GM04503 (cell line): Measurements from ENCODE around the gene LRRC4B.
"Not testable (repeated sequence)": the region's sequence is repeated elsewhere in the genome, so short reads cannot be mapped to it uniquely, and the experiment has no call there.

Experiments used
- DNase-seq: peaks from one replicate; pipeline ENCODE4 v3.0.0-alpha.2; 2012; ENCODE audit warnings: low read depth

The LRRC4B gene

DNA sequence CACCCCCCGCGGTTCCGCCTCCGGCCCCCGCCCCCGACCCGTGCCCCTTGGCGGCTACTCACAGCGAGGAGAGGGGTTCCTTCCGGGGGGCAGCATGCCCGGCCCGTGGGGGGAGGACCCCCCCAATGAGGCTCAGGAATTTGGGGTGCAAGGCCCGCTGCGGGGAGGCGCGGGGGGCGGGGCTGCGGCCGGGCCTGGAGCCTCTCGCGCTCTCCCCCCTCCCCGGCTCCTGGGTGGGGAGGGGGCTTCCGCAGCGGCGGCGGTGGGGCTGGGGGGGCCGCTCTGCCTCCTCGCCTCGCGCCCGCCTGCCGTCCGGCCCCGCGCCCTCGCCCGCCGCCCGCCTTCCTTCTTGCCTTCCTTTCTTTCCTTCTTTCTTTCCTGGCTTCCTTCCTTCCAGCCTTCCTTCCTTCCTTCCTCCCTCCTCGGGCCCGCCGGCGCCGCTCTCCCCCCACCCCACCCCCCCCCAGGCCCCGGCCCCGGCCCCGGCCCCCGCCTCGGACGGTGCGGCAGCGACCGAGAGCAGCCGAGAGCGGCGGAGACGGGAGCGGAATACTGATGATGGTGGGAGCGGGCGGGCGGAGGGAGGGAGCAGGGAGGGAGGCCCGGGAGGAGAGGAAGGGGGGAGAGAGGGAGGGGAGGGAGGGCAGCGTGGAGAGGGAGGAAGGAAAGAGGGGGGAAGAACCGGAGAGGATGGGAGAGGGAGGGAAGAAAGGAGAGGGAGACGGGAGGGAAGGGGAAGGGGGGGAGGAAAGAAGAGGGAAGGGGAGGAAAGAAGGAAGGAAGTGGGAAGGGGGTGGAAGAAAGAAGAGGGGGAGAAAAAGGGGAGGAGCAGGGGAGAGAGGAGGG lies at the start of gene LRRC4B:
LRRC4B (minus strand) TSS at position 554 of the 846 bp plus-strand sequence. CDS start 19,597 bp downstream, outside the sequence.
- no peak for DNase-seq

DNA sequence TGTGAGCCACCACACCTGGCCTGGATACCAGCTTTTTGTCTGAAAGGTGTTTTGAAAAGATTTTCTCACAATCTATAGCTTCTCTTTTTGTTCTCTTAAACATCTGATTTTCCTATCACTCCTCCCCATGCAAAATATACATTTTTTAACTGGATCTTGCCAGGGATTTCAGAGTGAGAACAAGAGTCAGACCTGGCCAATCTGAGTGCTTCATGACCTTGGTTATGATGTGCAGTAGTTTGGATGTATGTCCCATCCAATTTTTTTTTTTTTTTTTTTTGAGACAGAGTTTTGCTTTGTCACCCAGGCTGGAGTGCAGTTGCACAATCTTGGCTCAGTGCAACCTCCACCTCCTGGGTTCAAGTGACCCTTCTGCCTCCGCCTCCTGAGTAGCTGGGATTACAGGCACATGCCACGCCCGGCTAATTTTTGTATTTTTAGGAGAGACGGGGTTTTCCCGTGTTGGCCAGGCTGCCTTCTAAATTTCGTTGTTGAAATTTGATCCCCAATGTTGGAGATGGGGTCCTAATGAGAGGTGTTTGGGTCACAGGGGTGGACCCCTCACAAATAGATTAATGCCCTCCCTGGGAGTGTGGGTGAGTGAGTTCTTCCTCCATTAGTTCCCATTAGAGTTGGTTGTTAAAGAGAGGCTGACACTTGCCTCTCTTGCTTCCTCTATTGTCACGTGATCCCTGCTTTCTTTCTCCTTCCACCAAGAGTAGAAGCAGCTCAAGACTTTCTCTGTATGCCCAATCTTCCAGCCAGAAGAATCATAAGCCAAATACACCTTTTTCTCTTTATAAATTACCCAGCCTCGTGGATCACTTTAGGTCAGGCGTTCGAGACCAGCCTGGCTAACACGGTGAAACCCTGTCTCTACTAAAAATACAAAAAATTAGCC lies 44.5 kb upstream of the LRRC4B start:
- not testable (repeated sequence) for DNase-seq

DNA sequence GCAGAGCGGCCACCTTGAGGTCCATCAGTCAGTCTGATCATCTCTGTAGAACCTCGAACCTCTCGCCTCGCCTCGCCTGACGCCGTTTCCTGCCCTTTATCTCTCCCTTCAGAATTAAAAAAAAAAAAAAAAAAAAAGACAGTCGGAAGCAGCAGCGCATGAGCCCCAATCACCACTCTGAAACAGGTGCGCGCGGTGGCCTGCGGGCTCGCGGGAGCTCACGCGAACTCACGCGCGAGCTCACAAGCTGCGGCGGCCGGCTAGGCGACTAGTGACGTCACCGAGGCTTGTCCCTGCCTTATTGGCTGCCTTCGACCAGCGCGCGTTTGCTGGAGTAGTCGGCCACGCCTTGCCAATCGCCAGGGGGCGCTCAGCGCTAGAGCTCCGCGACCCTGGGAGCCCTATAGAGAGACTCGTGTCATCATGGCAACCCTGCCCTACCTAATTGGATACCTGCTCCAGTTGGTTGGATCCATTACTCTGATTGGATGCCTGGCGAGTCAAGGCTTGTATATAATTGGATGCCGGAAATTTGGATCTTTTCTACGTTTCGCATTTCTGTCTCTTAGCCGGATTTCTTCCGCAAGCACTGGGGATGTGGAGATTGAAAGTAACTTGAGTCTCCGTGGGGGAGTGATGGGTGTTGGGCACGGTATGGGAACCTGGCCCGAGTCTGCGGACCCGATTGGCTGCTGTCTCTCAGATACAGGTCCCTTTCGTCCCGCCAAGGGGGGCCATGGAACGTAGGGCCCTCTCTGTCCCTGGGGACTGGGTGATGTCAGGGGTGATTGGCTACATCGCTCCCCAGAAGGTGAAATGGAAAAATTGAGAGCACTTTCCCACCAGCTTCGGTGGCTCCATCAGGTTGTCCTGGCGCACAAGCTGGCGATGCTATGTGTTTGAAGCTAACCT lies 39.9 kb upstream of the LRRC4B start:
- no peak for DNase-seq

- DNase-seq, result no peak
These were observed 39.2 kb upstream of the LRRC4B start for GRCh38 chr19:50607388-50607787.

DNA sequence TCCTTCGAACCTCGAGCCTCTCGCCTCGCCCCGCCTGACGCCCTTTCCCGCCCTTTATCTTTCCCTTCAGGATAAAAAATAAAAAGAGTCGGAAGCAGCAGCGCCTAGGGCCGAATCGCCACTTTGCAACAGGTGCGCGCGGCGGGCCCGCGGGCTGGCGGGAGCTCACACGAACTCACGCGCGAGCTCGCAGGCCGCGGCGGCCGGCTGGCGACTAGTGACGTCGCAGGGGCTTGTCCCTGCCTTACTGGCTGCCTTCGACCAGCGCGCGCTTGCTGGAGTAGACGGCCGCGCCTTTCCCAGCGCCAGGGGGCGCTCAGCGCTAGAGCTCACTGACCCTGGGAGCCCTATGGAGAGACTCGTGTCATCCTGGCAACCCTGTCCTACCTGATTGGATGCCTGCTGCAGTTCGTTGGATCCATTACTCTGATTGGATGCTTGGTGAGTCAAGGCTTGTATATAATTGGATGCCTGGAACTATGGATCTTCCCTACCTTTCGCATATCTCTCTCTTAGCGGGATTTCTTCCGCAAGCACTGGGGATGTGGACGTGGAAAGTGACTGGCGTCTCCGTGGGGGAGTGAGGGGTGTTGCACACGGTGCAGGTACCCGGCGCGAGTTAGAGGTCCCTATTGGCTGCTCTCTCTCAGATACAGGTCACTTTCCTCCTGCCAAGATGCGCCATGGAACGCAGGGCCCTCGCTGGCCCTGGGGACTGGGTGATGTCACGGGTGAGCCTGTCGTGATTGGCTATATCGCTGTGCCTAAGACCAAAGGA lies 38.0 kb upstream of the LRRC4B start:
- DNase-seq, result not testable (repeated sequence)

DNA sequence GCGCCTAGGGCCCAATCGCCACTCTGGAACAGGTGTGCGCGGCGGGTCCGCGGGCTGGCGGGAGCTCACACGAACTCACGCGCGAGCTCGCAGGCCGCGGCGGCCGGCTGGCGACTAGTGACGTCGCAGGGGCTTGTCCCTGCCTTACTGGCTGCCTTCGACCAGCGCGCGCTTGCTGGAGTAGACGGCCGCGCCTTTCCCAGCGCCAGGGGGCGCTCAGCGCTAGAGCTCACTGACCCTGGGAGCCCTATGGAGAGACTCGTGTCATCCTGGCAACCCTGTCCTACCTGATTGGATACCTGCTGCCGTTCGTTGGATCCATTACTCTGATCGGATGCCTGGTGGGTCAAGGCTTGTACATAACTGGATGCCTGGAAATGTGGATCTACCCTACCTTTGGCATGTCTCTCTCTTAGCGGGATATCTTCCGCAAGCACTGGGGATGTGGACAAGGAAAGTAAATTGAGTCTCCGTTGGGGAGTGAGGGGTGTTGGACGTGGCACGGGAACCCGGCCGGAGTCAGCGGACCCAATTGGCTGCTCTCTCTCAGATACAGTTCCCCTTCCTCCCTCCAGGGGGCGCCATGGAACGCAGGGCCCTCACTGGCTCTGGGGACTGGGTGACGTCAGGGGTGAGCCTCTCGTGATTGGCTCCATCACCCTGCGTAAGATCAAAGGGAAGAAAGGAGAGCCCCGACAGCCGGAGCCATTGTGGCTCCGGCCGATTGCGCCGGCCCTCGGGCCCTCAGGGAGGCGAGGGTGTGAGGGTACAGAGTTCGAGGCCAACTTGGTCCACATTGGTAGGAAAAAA lies 36.2 kb upstream of the LRRC4B start:
- DNase-seq, result not testable (repeated sequence)

- DNase-seq, result no peak
These were observed 34.7 kb upstream of the LRRC4B start for GRCh38 chr19:50602935-50603334.

DNA sequence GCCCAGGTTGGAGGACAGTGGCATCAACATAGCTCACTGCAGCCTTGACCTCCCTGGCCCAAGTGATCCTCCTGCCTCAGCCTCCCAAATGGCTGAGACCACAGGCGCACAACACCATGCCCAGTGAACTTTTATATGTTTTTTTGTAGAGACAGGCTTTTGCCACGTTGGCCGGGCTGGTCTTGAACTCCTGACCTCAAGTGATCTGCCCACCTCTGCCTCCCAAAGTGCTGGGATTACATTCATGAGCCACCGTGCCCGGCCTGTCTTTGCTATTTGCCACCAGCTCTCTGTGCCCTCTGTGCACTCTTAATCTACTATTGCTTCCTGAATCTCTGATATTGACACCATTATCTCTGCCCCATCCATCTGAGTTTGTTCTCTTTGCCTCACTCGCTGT lies 34.3 kb upstream of the LRRC4B start:
- no peak for DNase-seq

DNA sequence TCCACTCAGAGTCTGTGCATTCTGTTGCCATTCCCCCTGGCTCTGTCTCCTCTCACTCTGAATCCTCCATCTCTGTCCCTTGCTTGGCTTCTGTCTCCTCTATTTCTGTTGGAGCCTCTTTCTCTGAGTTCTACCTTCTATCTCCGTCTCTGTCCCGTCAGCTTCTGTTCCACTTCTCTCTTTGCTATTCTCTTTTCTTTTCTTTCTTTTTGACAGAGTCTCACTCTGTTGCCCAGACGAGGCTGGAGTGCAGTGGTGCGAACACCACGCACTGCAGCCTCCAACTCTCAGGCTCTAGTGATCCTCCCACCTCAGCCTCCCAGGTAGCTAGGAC lies 33.8 kb upstream of the LRRC4B start:
- DNase-seq, result no peak

DNA sequence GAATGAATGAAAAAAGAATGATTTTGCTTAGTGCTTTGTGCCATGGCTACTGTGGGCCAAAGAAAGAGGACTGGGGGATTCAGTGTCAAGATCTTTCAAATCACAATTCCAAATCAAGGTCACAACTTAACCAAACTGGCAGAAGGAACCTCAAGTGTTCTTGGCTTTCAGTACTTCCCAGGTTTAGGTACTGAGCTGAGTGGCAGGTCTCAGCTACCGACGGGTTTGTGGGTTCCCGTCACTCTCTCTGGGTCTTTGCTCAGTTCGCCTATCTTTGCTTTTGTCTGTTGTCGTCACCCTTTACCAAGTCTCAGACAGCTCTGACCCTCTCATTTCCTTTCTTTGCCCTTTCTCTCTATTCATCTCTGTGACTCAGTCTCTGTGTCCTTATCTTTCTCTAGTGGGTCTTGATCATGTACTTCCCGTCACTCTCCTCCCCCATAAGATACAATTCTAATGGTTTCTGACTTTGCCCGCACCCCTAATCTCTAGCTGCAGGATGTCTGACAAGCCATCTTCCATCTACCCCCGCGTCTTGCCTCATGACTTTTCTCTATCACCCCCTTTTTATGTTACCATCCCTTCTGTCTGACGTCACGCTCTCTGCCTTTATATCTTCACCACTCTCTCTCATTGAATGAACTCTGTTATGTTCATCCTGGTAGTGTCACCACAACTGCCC lies 33.3 kb upstream of the LRRC4B start:
- DNase-seq, result no peak

GRCh38 chr19:50599427-50599826 lies 31.2 kb upstream of the LRRC4B start:
- no peak for DNase-seq

- DNase-seq, result no peak
These were observed 22.0 kb upstream of the LRRC4B start for GRCh38 chr19:50590191-50590590.

DNA sequence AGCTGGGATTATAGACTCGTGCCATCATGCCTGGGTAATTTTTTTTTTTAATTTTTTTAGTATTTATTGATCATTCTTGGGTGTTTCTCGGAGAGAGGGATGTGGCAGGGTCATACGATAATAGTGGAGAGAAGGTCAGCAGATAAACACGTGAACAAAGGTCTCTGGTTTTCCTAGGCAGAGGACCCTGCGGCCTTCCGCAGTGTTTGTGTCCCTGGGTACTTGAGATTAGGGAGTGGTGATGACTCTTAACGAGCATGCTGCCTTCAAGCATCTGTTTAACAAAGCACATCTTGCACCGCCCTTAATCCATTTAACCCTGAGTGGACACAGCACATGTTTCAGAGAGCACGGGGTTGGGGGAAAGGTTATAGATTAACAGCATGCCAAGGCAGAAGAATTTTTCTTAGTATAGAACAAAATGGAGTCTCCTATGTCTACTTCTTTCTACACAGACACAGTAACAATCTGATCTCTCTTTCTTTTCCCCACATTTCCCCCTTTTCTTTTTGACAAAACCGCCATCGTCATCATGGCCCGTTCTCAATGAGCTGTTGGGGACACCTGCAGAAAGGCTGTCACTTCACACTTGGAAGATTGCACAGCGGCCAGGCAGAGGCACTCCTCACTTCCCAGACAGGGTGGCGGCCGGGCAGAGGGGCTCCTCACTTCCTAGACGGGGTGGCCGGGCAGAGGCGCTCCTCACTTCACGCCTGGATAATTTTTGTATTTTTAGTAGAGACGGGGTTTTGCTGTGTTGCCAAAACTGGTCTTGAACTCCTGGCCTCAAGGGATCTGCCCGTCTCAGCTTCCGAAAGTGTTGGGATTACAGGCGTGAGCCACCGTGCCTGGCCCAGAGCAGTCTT lies 13.8 kb upstream of the LRRC4B start:
- not testable (repeated sequence) for DNase-seq

GRCh38 chr19:50580970-50581634 lies 12.9 kb upstream of the LRRC4B start:
- DNase-seq, result no peak

- no peak for DNase-seq
These were observed 12.0 kb upstream of the LRRC4B start for GRCh38 chr19:50580240-50580639.

- not testable (repeated sequence) for DNase-seq
These were observed 8.5 kb upstream of the LRRC4B start for GRCh38 chr19:50576769-50577168.

- no peak for DNase-seq
These were observed 5.7 kb upstream of the LRRC4B start for GRCh38 chr19:50573741-50574461.
